ENCODE results near the gene OTOG.
"Not testable (repeated sequence)": the region's sequence is repeated elsewhere in the genome, so short reads cannot be mapped to it uniquely, and the experiment has no call there.

Gene OTOG

GRCh38 chr11:17606233-17607082 lies 59.4 kb downstream of the OTOG start:
- no peak for DNase-seq

GRCh38 chr11:17607083-17607429 lies 60.0 kb downstream of the OTOG start:
- no peak for DNase-seq

DNA sequence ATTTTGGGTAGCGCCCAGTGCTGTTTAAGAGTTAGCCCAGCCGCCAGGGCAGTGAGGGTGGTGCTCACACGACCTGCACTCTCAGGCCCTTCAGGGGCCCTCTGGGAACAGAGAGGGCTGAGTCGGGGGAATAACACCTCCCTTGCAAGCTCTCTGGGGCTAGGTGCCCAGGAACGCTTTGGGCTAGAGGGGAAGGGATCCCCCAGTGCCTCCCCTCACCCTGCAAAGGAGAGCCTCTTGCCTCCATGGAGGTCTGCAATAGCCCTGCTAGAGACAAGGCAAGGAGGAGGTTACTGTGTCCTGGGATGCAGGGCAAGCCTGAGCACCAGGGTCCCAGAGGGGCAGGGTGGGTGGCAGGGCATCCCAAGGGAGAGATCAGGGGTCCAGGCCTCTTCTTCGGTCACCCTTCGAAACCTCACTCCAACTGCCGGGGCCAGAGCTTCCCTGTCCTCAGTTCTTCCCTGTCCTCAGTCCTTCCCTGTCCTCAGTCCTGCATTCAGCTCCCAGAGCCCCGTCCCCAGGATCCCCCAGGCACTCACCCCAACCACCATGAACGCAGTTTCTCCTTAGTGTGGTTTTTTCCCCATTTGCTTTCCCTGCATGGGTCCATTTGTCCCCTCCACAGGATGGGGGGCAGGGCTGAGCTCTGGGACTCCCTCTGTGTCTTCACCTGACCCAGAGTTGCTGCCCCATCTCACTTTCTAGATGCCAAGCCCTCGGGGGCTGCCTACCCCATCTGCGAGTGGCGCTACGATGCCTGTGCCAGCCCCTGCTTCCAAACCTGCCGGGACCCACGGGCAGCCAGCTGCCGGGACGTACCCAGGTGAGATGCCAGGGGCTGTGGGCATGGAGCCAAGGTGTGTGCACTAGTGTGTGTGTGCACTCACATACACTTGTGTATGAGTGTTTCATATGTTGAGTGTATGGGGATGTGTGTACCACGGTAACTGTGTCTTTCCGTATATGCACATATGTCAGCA lies 60.8 kb downstream of the OTOG start:
- DNase-seq = no peak

DNA sequence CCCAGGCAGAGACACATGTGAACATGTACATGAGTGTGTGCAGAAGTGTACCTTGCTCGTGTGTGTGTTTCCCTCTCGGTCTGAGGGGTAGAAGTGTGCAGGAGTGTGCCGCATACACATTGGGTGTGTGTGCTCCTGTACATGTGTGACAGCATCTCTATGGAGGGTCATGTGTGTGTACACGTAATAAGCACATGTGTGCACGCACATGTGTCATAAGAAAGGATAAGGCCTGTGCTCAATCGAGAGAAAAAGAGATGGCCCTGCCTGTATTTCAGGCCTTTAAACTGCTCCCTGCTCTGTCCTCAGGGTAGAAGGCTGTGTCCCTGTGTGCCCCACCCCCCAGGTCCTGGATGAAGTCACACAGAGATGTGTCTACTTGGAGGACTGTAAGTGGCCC lies 61.8 kb downstream of the OTOG start:
- no peak for DNase-seq

GRCh38 chr11:17609291-17610084 lies 62.4 kb downstream of the OTOG start:
- no peak for DNase-seq

DNA sequence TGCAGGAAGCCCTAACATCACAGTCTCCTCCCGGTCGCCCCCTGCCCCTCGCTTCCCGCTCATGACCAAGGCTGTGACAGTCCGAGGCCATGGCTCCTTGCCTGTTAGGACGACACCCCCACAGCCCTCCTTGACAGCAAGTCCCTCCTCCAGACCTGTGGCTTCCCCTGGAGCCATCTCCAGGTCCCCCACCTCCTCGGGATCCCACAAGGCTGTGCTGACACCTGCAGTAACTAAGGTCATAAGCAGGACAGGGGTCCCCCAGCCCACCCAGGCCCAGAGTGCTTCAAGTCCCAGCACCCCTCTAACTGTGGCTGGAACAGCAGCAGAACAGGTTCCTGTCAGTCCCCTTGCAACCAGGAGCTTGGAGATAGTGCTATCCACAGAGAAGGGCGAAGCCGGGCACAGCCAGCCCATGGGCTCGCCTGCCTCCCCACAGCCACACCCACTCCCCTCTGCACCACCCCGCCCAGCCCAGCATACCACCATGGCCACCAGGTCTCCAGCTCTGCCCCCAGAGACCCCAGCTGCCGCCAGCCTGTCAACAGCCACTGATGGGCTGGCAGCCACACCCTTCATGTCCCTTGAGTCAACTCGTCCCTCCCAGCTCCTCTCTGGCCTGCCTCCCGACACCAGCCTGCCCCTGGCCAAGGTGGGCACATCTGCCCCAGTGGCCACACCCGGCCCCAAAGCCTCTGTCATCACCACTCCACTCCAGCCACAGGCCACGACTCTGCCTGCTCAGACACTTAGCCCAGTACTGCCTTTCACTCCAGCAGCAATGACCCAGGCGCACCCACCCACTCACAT lies 63.2 kb downstream of the OTOG start:
- DNase-seq = no peak

DNA sequence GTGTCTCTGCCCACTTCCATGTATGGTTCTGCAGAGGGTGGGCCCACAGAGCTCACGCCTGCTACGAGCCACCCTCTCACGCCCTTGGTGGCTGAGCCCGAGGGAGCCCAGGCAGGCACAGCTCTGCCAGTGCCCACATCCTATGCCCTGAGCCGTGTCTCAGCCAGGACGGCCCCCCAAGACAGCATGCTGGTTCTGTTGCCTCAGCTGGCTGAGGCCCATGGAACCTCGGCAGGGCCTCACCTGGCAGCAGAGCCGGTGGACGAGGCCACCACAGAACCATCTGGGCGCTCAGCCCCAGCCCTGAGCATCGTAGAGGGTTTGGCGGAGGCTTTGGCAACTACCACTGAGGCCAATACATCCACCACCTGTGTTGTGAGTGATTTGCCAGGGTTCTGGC lies 64.0 kb downstream of the OTOG start:
- DNase-seq = no peak

DNA sequence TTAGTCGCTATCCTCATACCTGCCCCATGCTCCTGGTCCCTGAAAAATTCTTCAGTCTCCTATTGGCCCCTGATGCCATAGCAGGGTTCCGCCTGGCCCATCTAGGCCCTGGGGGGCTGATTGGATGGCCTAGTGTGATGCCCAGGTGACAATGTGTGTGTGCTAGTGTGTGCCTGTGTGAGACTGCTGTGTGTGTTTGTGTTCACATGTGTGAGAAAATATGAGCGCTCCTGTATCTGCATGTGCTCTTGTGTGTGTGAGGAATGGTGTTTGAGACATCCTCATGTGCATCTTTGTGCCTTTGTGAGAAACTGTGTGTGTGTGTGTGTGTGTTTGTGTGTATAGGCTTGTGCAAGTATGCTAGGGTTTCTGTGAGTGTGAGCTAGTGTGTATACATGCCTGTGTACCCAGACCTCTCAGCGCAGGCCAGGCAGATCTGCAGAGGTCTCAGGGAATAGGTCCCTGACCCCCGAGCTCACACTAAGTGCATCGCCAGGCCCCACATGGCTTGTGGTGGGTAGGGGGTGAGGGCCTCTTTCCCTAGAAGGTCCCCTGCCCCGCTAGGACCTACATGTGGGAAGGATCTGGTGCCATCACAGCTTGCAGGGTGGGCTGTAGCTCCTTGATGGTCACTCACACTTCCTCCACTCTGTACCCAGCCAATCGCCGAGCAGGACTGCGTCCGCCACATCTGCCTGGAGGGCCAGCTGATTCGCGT lies 64.6 kb downstream of the OTOG start:
- DNase-seq = no peak

- DNase-seq = no peak
Observed at GRCh38 chr11:17612221-17613188, 65.4 kb downstream of the OTOG start.

DNA sequence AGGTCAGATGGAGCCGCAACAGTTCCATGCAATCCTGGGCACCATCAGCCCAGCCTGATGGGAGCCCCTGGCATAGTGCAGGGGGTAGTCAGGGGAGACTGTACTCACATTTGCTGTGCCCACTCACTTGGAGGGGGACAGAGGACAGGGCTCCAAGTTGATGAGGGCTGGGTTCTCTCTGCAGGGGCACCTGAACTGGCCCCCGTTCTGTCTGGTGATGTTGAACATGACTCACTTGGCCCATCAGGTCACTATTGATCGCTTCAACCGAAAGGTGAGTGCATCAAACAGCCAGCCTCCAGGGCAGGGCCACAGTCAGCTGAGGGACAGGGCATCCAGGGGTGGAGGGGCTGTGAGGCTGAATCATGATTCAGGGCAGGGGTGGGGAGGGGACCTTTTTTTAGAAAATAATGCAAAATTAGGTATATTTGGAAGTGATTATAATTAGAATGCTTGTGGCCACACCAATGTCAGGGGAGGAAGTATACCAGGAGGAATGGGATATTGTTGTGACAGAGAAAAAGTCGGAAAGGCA lies 66.4 kb downstream of the OTOG start:
- no peak for DNase-seq

DNA sequence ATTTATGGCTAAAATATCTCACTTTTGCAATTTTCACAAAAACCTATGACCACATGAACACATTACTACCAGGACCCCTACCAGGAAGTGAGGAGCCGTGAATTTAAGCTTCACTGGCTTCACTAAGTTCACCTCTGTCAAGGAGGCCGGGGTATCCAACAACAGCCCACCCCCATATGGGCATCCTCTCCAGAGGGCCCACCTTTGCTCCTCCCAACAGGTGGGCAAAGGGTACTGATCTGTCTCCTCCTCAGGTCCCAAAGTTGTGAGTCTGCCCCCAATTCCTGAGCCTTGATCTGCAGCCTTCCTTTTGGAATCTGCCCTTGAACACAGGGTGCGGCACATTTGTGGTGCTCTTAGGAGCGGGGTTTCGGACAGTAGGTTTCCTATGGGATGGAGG lies 66.9 kb downstream of the OTOG start:
- DNase-seq = no peak

GRCh38 chr11:17622711-17623110 lies 75.7 kb downstream of the OTOG start:
- not testable (repeated sequence) for DNase-seq

GRCh38 chr11:17629113-17629512 lies 82.1 kb downstream of the OTOG start:
- DNase-seq = no peak

- DNase-seq = no peak
Observed at GRCh38 chr11:17630936-17631335, 83.9 kb downstream of the OTOG start.

DNA sequence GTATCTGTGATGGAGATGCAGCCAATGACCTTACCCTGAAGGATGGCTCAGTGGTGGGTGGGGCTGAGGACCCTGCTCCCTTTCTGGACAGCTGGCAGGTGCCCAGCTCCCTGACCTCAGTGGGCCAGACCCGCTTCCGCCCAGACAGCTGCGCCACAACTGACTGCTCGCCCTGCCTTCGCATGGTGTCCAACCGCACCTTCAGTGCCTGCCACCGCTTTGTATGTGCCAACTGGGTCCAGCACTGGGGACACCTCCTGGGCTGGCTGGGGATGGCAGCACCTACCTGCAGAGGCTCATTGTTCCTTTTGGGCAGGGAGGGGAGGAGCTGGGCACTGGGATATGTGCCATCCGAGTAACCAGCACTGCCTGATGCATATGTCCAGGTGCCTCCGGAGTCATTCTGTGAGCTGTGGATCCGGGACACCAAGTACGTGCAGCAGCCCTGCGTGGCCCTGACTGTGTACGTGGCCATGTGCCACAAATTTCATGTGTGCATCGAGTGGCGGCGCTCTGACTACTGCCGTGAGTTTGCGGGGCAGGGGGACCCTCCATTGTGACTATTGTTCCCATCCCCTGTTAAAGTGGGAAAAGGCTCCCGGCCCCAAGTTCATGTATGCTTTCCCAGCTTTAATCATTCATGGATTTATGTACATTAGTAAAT lies 84.8 kb downstream of the OTOG start:
- no peak for DNase-seq

- no peak for DNase-seq
Observed at GRCh38 chr11:17633279-17633986, 86.4 kb downstream of the OTOG start.

- DNase-seq = no peak
Observed at GRCh38 chr11:17633987-17634775, 87.1 kb downstream of the OTOG start.
